Heart left ventricle (tissue), 13 donors: Measurements from ENCODE around the gene GDPD3.

Experiments used
- POLR2A ChIP-seq, 2 donors: fragments of 450-650 bp; IDR thresholded peaks; one replicate each; pipeline ENCODE4 v1.6.1; 2017; ENCODE audit warnings: antibody characterized with exemption in 2 of 2, mild to moderate bottlenecking in 2 of 2, moderate library complexity in 2 of 2
- TF ChIP-seq, protein P1 (sequence below), 12 donors: fragments of 200-600 bp; sonication (generic) in 4 of 12; IDR thresholded peaks; one replicate each; pipeline versions ENCODE4 v1.5.0 to v1.8.0; 2018 to 2022; ENCODE audit warnings: antibody characterized with exemption in 12 of 12, mild to moderate bottlenecking in 5 of 12
- donor health status: ischemic (EF 13 %, LVEDD 7.1; RV severe dilation, severe dysfunction).
- donor health status: DM: no; HTN: yes; CAD: no.
- donor health status: DM: no; HTN: no; CAD: no.
- donor health status: ischemic (EF 25% LVEDD 6.9; RV normal size, moderate dysfunction).
- donor health status: ischemic (EF 25% LVEDD 5.7; RV mildly dilated, moderate dysfunction).
- donor health status: ischemic (EF 35%, LVEDD 5.7; RV mildly dilated, moderate dysfunction).
- donor health status: nonischemic (EF 11% LVEDD 7.7; RV severe dilation, severe dysfunction).
- donor health status: DM: yes; HTN: yes; CAD: no.
- donor health status: PGD.
- donor health status: ischemic (EF 29% LVEDD 5.4; RV normal size, mild dysfunction).
- donor health status: nonischemic (EF 23%, LVEDD 6.1; RV moderate dilation, normal function).

- TF ChIP-seq, protein P1, sequence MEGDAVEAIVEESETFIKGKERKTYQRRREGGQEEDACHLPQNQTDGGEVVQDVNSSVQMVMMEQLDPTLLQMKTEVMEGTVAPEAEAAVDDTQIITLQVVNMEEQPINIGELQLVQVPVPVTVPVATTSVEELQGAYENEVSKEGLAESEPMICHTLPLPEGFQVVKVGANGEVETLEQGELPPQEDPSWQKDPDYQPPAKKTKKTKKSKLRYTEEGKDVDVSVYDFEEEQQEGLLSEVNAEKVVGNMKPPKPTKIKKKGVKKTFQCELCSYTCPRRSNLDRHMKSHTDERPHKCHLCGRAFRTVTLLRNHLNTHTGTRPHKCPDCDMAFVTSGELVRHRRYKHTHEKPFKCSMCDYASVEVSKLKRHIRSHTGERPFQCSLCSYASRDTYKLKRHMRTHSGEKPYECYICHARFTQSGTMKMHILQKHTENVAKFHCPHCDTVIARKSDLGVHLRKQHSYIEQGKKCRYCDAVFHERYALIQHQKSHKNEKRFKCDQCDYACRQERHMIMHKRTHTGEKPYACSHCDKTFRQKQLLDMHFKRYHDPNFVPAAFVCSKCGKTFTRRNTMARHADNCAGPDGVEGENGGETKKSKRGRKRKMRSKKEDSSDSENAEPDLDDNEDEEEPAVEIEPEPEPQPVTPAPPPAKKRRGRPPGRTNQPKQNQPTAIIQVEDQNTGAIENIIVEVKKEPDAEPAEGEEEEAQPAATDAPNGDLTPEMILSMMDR (IDR thresholded peaks at IDR 0.05), result no peak
- no peak for TF ChIP-seq POLR2A (IDR thresholded peaks at IDR 0.05)
Measured at GRCh38 chr16:30077656-30078055, 35.7 kb downstream of the GDPD3 start.
